Karpas-422 (cell line): ENCODE data around the gene KSR1. TPM values are rescaled to one million over a fixed set of nuclear protein-coding genes. Genes with fewer than 3 reads are reported as not detected.
"Not testable (repeated sequence)": the region's sequence is repeated elsewhere in the genome, so short reads cannot be mapped to it uniquely, and the experiment has no call there.

Experiments
- DNase-seq: peaks from one replicate; pipeline ENCODE4 v3.0.0-alpha.2; 2015
- H2AFZ ChIP-seq: fragments of 200-600 bp; sonication (generic); 2 replicates; pipeline ENCODE4 v1.6.1; 2014; ENCODE audit warnings: antibody characterized with exemption, low read length, mixed read lengths
- H3K27ac ChIP-seq: fragments of 200-600 bp; sonication (generic); 2 replicates; pipeline ENCODE4 v1.5.1; 2014; ENCODE audit warnings: mild to moderate bottlenecking, low read length, moderate library complexity
- H3K27me3 ChIP-seq: fragments of 200-600 bp; sonication (generic); 2 replicates; pipeline ENCODE4 v1.6.1; 2014; ENCODE audit warnings: low read length, mixed read lengths
- H3K36me3 ChIP-seq: fragments of 200-600 bp; sonication (generic); 2 replicates; pipeline ENCODE4 v1.6.1; 2014; ENCODE audit warnings: low read length, mixed read lengths; ENCODE audit not compliant: insufficient read depth
- H3K4me1 ChIP-seq: fragments of 200-600 bp; sonication (generic); 2 replicates; pipeline ENCODE4 v1.6.1; 2014; ENCODE audit warnings: mild to moderate bottlenecking, low read length, mixed read lengths
- H3K4me2 ChIP-seq: fragments of 200-600 bp; sonication (generic); 2 replicates; pipeline ENCODE4 v1.6.1; 2014; ENCODE audit warnings: low read length, low read depth, mild to moderate bottlenecking; ENCODE audit not compliant: poor library complexity, severe bottlenecking
- H3K4me3 ChIP-seq: fragments of 200-600 bp; sonication (generic); 2 replicates; pipeline ENCODE4 v1.5.1; 2014; ENCODE audit warnings: mild to moderate bottlenecking, antibody characterized with exemption, low read length, mixed read lengths
- H3K79me2 ChIP-seq: fragments of 200-600 bp; sonication (generic); 2 replicates; pipeline ENCODE4 v1.6.1; 2014; ENCODE audit warnings: mild to moderate bottlenecking, low read length, mixed read lengths
- H3K9ac ChIP-seq: fragments of 200-600 bp; sonication (generic); 2 replicates; pipeline ENCODE4 v1.6.0; 2014; ENCODE audit warnings: low read length
- H3K9me2 ChIP-seq: fragments of 200-600 bp; sonication (generic), shearing (Covaris generic); replicated peaks from 2 replicates; pipeline ENCODE4 v1.6.0; 2014; ENCODE audit warnings: mild to moderate bottlenecking, low read length, moderate library complexity; ENCODE audit not compliant: insufficient read depth
- H3K9me3 ChIP-seq: fragments of 300-700, 200-600 bp; sonication (generic); 2 replicates; pipeline ENCODE4 v1.6.1; 2014; ENCODE audit warnings: low read length, mixed read lengths
- H4K20me1 ChIP-seq: fragments of 200-600 bp; sonication (generic); 2 replicates; pipeline ENCODE4 v1.6.1; 2014; ENCODE audit warnings: mild to moderate bottlenecking, antibody characterized with exemption, low read length, low read depth; ENCODE audit not compliant: insufficient read depth
- total RNA-seq: library from RNA; depleted of rRNA; stranded (reverse); fragments of >200 nt; shearing (Covaris generic); gene quantifications from 2 replicates; pipeline ENCODE4 v1.2.3, GENCODE V29; 2014; ENCODE audit warnings: low replicate concordance

Gene KSR1
- total RNA-seq, 1 experiment from 2014 or later: 0.52 TPM

DNA sequence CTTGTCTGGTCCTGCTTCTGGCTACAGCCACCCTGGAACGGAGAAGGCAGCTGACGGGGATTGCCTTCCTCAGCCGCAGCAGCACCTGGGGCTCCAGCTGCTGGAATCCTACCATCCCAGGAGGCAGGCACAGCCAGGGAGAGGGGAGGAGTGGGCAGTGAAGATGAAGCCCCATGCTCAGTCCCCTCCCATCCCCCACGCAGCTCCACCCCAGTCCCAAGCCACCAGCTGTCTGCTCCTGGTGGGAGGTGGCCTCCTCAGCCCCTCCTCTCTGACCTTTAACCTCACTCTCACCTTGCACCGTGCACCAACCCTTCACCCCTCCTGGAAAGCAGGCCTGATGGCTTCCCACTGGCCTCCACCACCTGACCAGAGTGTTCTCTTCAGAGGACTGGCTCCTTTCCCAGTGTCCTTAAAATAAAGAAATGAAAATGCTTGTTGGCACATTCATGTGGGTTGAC, 192.9 kb downstream of the KSR1 start:
- H3K9ac ChIP-seq, DNase-seq, H2AFZ ChIP-seq, H4K20me1 ChIP-seq, H3K4me1 ChIP-seq, H3K9me2 ChIP-seq, H3K79me2 ChIP-seq, H3K4me3 ChIP-seq, H3K4me2 ChIP-seq, H3K27ac ChIP-seq, H3K36me3 ChIP-seq, H3K9me3 ChIP-seq, H3K27me3 ChIP-seq: not testable (repeated sequence)

DNA sequence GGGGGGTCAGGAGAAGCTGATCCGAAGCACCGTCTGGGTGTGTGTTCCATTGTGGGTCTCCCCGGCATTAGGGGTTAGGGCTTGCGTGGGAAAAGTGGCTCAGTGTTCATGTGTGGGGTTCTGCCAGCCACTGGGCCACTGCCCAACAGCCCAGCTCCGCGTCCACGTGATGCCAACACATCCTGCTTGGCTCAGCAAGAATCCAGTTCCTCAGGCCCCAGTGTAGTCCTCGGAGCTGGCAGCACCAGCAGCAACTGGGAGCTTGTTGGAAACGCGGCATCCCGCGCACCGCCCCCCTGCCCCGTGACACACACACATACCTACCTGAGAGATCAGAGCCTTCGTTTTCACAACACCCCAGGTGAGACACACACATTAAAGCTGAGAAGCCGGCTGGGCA, 193.7 kb downstream of the KSR1 start:
- no peak for DNase-seq
- no peak overlapping the region for H3K4me2 ChIP-seq
- H3K4me1 ChIP-seq: peaks cover 3% of the 10 kb centered on the region; the same call in 1 of the 2 replicates
- H3K4me3 ChIP-seq: no peak overlapping the region
- H3K36me3 ChIP-seq: no peaks in the 10 kb centered on the region
- H4K20me1 ChIP-seq: no peaks in the 10 kb centered on the region
- H3K27me3 ChIP-seq: no peaks in the 10 kb centered on the region
- no peaks in the 10 kb centered on the region for H3K79me2 ChIP-seq
- H3K9me2 ChIP-seq: no peaks in the 10 kb centered on the region
- H3K9me3 ChIP-seq: no peaks in the 10 kb centered on the region
- no peak overlapping the region for H2AFZ ChIP-seq
- no peak overlapping the region for H3K9ac ChIP-seq
- no peak overlapping the region for H3K27ac ChIP-seq

DNA sequence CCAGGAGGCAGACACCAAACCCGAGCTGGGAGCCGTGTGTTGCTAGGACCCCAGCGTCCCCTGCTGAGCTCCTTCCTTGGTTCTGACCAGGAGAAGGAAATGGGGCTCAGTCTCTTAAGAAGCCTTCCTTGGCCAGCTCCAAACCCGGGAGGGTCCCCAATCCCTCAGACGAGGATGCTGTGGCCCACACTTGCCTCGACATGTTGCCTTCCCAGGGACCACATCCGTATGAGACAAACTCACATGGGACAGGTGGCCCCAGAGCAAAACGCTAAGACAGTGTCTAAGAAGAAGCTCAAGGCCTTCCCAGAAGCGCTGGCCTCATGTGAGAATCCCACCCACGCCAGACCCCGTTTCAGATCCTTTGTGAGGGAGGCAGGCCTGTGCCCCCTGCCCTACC, 194.6 kb downstream of the KSR1 start:
- Histone ChIP-seq H3K9me2 (no peaks in the 10 kb centered on the region), H3K79me2 (no peaks in the 10 kb centered on the region), H3K27ac (no peak overlapping the region), H3K27me3 (no peaks in the 10 kb centered on the region), H3K9me3 (no peaks in the 10 kb centered on the region), H4K20me1 (no peaks in the 10 kb centered on the region), H2AFZ (no peak overlapping the region), H3K9ac (no peak overlapping the region), H3K36me3 (no peaks in the 10 kb centered on the region), H3K4me1 (peaks cover 3% of the 10 kb centered on the region; the same call in 1 of the 2 replicates), H3K4me2 (no peak overlapping the region), H3K4me3 (no peak overlapping the region)
- DNase-seq: no peak

DNA sequence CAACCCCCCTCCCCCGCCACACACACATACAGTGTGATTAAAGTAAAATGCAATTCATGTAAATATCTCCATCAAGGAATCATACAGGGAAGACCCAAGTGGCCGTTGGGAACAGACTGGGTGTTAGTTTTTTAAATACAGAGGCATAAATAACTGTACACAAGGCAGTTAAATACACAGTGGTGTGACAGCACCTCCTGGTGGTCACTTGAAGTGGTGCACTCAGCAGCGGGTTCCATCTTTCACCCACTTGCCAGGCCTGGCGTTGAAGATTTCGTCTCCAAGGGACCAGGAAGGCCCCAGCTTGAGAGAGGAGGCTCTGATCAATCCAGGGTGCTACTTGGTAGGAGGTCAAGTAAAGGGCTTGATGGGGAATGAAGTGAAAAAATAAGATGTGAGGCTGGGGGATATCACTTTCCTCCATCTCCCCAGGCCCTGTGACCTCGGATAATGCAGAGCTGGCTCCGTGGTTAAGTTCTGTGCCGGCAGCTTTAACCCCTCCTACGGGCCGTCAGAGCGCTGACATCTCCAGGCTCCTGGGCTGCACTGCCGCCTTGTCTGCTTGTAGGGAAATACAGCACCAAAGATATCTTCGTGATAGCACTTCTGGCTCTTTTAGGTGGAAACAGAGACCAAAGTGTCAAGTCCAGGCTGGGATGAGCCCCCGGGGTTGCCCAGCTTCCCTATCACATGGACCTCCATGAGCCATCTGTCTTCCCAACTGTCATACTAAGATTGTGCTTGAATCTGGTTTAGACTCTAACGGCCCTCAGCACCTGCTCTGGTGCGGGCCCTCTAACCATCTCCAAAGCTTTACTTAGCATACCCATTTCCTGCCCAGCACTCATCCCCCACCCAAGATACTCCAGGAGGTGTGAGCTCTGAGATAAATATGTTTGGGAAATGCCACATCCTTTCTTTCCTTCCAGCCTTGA, 195.4 kb downstream of the KSR1 start:
- no peaks in the 10 kb centered on the region for H4K20me1 ChIP-seq
- no peak overlapping the region for H3K4me2 ChIP-seq
- no peaks in the 10 kb centered on the region for H3K79me2 ChIP-seq
- peaks cover 3% of the 10 kb centered on the region; the same call in 1 of the 2 replicates for H3K4me1 ChIP-seq
- H3K27ac ChIP-seq: no peak overlapping the region
- H3K9me2 ChIP-seq: no peaks in the 10 kb centered on the region
- no peaks in the 10 kb centered on the region for H3K27me3 ChIP-seq
- H3K9me3 ChIP-seq: no peaks in the 10 kb centered on the region
- no peak overlapping the region for H2AFZ ChIP-seq
- peak; percentile 82 for DNase-seq
- H3K9ac ChIP-seq: no peak overlapping the region
- H3K36me3 ChIP-seq: no peaks in the 10 kb centered on the region
- H3K4me3 ChIP-seq: no peak overlapping the region

DNA sequence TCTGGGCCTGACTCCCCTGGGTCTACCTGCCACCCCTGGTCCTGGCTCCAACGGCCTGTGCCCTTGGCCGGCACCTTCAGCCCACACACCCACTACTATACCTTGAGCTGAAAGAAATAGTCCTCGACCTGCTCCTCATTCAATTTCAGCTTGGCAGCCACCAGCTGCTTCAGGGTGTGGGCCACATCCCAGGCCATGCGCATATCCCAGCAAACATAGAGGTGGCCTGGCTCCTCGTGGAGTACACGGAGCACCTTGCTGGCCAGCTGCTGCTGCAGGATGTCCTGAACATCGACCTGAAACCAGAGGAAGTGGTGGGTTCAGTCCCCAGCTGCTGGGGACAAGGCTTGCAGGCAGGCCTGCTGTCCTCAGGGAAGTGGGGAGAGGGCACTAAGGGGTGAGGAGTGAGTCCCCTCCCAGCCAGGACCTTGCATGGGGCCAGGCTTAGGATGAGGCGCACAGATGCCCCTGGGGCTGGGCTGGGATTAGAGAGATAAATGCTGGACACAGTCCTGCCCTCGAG, 197.3 kb downstream of the KSR1 start:
- H3K9me3 ChIP-seq, H3K27ac ChIP-seq, H3K4me3 ChIP-seq, H3K36me3 ChIP-seq, DNase-seq, H3K27me3 ChIP-seq, H3K9me2 ChIP-seq, H3K4me2 ChIP-seq, H3K9ac ChIP-seq, H4K20me1 ChIP-seq, H2AFZ ChIP-seq, H3K79me2 ChIP-seq, H3K4me1 ChIP-seq: not testable (repeated sequence)

DNA sequence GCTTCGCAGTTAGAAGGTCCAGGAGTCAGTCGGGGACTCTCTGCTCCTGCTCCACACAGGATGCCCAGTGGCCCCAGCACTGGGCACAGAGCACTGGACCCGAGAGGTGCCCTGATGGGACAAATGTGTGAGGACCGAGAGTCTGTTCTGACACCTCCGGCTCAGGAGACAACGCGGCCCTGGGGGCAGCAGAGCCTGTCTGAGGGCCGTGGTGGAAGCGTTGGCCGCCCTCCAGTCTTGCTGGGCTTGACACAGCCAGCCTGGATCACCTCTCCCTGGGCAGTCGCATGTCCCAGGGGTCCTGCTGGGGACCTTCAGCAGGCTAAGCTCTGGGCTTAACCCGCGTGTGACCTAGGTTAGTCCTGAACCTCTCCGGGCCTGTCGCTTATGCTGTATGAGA, 197.9 kb downstream of the KSR1 start:
- Histone ChIP-seq H3K79me2 (no peaks in the 10 kb centered on the region), H2AFZ (peak overlapping the region; percentile 97), H3K36me3 (no peaks in the 10 kb centered on the region)

DNA sequence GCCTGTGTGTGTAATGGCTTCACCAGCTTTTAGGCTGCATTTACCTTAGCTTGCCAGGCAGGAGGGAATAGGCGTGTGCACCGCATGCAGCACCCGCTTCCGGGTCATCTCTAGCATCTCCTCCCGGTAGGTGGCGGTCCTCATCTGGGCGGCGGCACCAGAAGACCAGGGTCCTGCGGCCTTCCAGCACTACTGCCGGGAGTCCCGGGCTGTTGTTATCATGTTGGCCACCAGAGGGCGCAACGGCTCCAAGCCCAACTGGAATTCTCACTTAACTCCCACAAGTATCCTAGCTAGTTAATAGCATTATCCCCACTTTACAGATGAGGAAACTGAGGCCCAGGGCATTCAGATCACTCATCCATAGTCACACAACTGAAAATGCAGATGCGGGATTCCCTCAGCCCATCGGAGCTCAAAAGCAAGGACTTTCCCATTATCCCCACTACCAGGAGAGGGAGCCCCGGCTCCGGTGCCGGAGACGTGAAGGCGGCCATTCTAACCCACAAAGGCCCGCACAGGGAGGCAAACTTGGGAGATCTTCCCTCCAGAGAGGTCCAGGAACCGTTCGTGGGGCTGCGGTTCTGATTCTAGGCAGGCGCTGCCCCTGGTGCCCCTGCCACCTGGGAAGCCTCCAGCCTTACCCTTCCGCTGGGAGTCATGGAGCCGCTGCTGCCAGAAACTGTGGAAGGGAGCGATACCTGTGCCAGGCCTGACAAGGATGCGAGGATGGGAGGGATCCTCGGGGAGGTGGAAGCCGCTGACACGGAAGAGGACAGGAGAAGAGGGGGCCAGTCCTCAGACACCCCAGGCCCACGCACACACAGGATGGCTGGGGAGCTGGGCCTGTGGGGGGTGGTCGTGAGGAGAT, 198.6 kb downstream of the KSR1 start:
- H3K36me3 ChIP-seq: no peaks in the 10 kb centered on the region
- no peaks in the 10 kb centered on the region for H3K9me2 ChIP-seq
- H3K27ac ChIP-seq: no peak overlapping the region
- H3K9me3 ChIP-seq: no peaks in the 10 kb centered on the region
- peak; percentile 95 for DNase-seq
- no peak overlapping the region for H3K4me3 ChIP-seq
- H3K79me2 ChIP-seq: no peaks in the 10 kb centered on the region
- no peak overlapping the region for H3K4me2 ChIP-seq
- H2AFZ ChIP-seq: peak overlapping the region; percentile 97
- H3K9ac ChIP-seq: no peak overlapping the region
- no peaks in the 10 kb centered on the region for H3K27me3 ChIP-seq
- peaks cover 3% of the 10 kb centered on the region; the same call in 1 of the 2 replicates for H3K4me1 ChIP-seq
- H4K20me1 ChIP-seq: no peaks in the 10 kb centered on the region

More for the DNA sequence above, 197.9 kb downstream of the KSR1 start:
- H4K20me1 ChIP-seq: no peaks in the 10 kb centered on the region
- peaks cover 3% of the 10 kb centered on the region; the same call in 1 of the 2 replicates for H3K4me1 ChIP-seq
- H3K27me3 ChIP-seq: no peaks in the 10 kb centered on the region
- no peak overlapping the region for H3K4me2 ChIP-seq
- DNase-seq: no peak
- no peak overlapping the region for H3K27ac ChIP-seq
- H3K9me3 ChIP-seq: no peaks in the 10 kb centered on the region
- H3K4me3 ChIP-seq: no peak overlapping the region
- H3K9me2 ChIP-seq: no peaks in the 10 kb centered on the region
- no peak overlapping the region for H3K9ac ChIP-seq
